HG03097 (cell line): Measurements from ENCODE around the gene ETS1.
A peak's percentile ranks its signal among the peaks of the same experiment; 100 is the strongest.

Source experiments
- ATAC-seq: cut with Tn5 transposase; IDR thresholded peaks from one replicate; pipeline ENCODE4 v1.9.1; 2021; ENCODE audit not compliant: unreplicated experiment, low FRiP score

The ETS1 gene, protein sequence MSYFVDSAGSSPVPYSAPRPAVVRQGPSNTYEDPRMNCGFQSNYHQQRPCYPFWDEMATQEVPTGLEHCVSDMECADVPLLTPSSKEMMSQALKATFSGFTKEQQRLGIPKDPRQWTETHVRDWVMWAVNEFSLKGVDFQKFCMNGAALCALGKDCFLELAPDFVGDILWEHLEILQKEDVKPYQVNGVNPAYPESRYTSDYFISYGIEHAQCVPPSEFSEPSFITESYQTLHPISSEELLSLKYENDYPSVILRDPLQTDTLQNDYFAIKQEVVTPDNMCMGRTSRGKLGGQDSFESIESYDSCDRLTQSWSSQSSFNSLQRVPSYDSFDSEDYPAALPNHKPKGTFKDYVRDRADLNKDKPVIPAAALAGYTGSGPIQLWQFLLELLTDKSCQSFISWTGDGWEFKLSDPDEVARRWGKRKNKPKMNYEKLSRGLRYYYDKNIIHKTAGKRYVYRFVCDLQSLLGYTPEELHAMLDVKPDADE

DNA sequence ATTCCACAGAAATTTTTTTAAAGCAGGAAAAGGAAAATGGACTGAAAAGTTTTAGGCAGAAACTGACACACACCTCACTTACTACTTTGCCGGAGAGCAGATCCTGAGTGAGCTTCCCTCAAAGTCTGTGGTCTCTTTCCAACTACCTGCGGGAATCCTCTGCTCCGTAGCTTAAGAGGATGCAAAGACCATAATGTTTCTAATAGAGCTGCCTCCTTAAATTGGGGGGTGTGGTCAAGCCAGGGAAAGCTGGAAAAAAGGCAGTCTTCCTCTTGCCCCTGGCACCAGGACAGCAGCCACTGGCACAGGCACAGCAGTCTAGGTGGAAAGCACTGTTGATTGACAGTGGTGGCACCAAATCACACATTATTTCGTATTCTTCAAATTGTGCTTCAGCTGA lies at the start of gene ETS1:
ETS1 (minus strand) TSS at position 144 of the 400 bp plus-strand sequence. CDS start 14,428 bp downstream, outside the sequence.
- ATAC-seq = no peak

DNA sequence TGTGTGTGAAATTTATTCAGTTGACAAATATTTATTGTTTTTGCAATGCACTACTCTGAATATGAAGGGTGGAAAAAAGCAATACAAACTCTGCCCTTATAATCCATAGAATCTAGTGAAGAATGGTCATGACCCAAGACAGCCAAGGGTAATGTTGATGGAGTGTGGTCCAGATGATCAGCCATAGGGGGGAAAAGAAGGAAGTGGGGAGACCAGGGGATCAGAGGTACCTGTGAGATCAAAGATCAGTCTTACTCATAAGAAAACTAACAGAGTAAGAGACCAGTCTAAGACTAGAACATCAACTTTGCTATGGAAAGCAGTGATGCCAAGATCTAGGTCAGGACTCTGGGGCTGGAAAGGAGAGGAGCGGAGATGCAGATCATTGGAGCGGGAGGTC lies 47.0 kb upstream of the ETS1 start:
- ATAC-seq = no peak

DNA sequence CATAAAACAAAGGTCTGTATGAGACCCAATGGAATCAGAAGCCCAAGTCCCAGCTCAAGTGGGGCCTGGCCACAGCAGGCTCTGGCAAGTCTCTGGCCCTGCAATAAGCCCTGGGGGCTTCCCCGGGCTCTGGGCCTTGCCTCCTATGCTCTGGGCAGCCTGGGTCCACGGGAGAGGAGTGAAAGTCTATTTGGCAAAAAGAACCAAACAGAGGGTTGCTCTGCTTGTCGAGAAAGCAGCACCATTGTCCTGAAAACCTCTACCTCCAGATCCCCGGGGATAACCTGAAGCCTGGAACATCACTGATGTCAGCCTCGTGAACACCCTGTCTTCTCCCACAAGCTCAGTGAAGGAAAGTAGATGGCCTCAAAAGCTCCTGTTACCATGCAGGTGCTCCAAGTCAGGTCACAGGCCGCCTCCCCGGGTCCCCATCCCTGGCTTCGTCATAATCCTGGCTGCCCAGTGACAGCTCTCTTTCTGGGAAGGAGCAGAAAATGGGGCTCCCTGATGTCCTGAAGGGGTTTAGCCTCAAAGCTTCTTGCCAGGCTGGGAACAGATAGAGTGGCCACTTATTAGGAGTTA lies 46.1 kb upstream of the ETS1 start:
- no peak for ATAC-seq

DNA sequence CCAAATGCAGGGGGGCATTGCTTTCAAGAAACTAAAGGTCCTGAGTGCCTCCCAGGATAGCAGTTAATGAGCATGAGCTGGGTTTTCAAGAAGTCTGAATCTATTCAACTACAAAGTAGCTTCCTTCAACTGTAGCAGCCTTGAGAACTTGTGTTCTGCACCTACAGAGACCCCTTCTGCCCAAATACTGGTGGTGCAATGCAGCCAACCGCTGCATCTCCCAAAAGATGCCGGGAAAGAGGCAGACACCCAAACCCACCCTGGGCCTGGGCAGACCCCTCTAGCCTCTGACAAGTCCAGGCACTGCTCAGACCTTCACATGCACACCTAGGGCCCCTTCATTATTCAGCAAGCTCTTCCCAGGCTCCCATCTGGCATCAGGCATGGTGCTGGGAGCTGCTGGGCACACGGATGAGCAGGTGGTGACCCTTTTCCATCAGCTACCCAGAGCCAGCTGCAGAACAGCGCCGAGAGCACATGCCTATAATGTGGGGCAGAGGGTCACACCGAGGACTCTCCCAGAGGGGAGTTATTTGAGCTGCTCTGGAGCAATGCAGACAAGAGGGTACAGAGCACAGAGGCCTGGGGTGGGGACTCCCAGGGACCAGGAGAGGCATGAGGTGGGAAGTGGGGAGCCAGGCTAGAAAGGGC lies 44.9 kb upstream of the ETS1 start:
- ATAC-seq = no peak

DNA sequence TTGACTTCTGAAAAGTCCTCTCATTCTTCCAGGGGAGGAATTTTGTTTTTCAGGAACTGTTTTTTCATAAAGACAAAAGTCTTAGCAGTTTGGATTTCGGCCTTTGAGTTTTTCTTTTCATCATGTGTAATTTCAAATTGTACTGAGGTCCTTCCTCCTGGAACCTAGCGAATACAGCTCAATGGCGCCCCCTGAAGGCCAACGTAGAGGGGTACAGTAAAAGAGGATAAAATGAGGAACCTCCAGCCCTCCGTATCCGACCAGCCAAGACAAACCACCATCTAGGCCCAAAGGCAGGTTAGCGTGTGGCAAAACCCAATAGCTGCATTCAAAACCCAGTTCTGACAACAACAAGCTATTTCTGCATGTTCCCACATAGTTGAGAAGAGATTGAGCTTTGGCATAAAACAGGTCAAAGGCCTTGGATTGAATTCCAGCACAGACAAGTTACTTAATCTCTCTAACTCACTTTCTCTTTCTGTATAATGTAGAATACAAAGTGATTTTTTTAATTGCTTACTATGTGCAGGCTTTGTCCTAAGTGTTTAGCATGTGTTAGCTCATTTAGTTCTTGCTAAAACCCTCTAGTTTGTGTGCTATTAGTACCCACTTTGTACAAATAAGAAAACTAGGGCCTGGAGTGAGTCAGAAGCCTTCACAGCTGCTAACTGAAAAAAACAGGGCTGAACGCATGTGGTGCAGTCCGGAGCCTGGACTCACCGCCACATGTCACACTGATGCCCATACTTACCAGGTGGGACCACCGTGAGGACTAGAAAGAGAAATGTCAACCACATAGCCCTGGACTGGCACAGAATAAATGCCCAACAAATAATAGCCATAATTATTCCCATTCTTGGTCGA lies 43.2 kb upstream of the ETS1 start:
- ATAC-seq = peak; percentile 42

DNA sequence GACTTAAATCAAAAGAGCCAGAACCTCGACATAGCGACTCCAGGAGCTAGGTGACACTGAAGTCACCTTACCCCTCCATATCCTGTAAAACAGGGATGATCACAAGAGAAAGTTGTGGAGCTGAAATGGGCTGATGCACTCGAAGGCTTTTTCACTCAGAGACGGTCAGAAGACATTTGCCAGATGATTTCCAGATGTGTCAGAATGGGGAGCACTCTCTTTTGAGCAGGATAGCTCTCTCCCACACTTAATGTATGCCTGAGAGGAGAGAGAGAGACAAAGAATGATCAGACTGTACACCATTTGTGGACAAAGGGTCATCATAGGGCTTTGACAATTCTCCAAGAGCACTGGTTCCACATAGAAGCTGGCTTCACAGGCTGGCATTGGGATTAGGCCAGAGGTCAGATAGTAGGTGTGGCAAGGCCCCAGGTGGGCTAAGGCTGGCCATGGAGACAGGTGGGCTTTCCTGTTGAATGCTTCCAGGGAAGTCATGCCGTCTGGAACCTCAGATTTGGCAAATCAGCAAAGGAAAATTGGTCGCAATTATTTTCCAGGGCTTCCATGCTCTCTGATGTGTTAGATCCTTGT lies 42.3 kb upstream of the ETS1 start:
- no peak for ATAC-seq

DNA sequence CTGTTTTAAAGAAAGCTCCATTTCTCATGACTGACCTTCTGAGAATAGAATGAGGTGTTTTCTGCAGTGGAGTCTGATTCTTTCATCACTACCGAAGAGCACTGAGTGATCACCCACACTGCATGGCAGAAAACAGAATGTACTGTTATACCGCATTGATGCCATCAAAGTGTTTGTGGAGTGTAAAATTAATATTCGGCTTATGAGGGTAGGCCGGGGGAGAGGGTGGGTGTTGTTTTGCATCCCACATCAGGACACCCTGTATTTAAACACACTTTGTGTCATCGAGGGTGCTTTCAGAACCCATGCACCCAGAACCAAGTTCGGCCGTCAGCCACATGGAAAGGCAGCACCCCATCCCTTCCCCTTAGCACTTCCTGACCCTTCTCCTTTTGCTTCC lies 41.3 kb upstream of the ETS1 start:
- peak; percentile 22 for ATAC-seq

DNA sequence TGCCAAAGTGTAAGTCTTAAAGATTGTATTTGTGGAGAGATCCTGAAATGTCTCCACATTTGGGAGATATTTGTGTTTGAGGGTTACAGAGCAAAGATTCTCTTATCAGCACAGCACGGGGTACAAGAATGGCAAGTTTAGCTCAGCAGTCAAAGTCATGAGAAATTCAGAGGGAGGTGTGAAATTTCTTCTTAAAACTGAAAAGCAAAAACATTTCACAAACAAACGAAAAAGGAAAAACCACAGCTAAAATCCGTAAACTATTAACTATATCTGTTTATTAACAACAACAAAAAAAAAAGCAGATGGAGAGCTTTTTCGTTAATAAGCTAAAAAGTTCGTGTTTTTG lies 40.9 kb upstream of the ETS1 start:
- peak; percentile 18 for ATAC-seq

DNA sequence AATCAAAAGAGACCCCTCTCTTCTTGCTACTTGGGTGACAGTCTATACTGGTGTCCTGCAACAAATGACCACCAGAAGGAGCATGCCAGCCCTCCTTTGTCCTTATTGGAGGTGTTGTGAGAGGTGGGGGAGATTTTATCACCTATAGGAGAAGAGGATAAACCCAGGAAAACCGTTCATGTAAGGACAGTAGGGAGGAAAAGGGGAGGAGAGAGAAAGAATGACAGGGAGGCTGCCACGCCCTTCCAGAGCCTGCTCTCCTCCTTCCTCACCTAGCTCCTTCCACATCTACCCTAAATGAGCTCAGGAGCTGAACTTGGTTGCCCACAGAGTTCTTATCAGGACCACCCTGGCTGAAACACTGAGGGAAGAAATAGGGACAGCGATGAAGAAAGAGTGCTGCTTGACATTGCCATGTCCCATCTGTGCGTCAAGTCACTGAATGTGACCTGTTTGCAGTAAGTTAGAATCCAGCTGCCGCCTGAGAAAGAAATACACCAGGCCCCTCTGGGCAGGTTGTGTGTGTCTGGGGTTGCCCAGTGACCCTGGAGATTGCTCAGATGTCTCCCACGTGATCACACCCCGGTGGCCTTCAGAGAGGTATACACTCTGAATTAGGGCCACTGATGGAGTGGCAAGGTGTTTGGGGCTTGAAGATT lies 40.4 kb upstream of the ETS1 start:
- peak; percentile 33 for ATAC-seq

DNA sequence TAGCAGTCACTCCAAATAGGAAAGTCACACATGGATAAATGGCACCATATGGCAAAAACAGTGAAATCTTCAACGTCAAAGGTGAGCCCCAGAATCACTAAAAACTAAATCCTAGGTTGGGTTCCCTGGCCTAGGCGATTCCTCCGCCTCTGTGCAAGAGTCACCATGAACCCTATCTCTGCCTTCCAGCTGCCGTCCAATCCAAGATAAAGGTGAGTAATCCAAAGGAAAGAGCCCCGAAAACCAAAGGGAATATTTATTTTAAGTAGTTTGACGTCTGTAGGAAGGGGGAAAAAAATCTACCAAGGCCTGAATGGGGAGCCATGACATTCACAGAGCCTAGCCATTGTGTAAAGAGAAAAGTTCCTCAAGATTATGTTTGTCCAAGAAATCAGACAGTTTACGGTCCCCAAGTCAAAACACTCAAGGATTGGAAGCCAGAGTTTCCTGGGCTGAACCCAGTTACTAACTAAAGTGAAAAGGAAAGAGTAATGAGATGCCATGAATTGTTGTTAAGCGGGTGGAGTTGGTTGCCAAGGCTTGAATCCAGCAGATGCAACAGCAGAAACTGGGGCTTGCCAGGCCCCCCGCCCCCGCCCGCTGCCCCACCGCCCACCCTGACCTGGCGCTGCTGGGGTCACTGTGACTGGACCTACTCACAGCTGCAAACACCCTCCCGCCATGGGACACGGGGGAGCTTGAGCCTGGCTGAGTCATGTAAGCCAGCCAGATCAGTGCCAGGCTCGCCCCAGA lies 39.7 kb upstream of the ETS1 start:
- ATAC-seq = no peak

DNA sequence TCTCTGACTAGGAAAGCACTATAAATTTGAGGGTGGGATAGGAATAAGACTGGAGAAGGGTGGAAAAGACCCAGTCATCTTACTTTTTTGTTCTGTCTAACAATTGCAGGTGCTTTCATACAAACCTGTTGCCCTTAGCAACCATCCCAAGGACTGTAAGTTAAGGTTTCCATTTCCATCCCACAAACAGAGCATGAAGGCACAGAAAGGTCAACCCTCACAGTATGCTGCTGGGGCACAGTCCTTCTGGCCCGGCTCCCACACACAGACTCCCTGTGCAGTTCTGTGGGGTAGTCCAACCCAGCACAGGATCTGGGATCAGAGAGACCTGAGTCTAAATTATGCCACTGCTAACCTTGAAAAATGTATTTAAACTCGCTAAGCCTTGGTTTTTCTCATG lies 38.4 kb upstream of the ETS1 start:
- ATAC-seq = no peak

DNA sequence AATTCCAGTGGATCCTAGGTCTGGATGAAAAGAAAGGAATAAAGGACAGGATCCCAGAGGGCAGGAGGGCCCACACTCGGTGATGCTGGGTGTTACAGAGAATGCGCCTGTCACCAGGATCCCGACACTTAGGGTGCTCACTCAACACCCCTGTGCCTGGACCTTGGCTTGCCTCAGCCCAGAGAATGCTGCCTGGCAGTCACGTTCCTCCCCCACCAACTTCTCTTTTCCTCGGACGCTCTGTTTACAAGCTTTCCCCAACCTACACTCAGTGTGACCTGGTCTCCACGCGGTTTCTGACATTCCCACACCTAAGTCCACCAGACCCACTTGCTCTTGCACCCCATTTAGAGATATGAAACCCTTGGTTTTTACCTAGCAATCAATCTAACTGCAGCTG lies 38.0 kb upstream of the ETS1 start:
- no peak for ATAC-seq

DNA sequence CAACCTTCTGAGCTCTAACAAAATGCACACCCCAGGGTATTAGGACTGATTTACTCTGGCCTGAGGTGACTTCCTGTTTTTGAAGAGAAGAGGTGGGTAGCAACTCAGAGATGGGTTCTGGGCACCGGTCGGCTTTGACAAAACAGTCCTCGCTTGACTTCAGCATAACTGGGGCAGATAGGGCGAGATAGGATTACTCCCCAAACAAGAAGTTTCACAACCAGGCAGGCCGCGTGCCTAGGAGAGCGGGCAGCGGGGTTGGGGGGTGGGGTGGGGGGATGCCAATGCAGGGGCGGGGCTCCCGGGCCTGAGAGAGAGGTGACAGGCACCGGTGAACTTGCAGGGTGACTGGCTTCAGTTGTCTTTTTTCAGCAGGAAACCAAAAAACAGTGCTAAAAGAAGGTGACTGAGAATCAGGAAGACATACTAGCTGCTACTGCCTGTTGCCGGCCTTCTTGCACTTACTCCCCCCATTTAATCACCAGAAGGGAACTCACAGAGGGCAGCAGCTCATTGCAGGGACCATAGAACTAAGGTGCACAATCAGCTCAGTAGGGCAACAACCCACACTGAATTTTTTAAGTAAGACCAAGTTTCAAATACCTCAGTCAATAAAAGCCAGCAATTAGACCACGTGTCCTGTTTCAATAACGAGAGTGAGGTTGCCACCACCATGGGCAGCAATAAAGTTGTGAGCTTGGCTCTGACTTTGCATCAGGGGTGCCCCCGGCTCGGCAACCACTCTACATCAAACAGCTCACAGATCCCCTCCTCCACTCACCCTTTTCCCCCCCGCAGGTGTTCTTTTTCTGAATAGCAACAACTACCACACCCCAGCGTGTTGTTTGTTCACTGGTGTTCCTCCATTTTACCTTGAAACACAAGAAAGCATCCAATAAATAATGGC lies 37.2 kb upstream of the ETS1 start:
- peak; percentile 49 for ATAC-seq

DNA sequence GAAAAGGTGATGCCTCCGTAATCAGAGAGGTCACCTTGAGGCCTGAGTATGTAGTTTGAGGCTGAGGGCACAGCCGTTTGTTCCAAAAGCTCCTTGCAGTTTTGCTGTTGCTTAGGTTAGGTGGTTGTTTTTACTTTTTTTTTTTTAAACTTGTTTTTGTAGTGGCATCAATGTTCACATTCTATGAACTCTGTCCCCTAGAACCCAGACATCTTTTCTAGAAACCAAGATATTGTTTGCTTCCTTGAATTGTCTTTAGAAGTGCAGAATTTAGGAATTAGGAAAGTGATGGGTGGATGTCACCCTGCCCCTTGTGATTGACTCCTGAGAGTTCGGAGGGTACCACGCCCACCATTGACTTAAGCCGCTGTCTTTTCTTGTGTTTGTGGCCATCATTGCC lies 35.7 kb upstream of the ETS1 start:
- ATAC-seq = no peak

DNA sequence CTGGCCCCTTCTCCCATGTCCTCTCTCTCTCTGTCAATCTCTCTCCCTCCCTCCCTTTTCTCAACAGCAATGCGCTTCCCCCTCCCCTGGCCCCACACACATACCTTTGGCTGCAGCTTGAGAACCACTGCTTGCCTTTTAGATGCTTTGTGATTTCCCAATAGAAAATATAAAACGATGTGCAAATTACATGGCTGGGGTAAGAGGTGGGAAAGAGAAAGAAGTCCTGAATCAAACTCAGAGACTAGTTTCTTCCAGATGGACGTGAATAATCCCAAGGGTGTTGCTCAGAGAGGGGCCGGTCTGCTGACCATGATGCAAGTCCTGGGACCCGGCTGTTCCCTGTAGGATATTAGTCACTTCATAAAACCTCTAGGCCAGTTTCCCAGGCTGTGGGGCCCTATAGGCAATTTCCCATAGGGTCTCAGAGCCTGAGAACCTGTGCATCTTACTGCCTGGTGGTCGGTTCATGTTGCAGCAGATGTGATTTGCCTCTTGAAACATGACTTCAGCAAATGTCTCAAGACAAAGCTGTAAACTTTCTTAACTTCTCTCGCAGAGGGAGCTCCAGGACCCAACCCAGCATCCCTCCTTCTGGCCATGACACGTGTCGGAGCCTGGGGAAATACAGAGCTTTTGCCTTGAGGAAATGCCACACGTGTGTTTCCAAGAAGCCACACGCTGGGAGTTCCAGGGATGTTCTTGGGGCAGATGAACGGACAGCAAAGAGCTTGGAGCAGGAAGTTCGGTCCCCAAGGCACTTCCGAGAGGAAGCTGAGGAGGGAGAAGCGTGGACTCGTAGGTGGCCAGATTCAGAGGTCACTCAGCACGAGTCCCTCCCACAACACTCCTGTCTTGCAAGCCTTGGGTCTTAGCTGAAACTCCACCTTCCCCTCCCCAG lies 34.5 kb upstream of the ETS1 start:
- ATAC-seq = no peak

DNA sequence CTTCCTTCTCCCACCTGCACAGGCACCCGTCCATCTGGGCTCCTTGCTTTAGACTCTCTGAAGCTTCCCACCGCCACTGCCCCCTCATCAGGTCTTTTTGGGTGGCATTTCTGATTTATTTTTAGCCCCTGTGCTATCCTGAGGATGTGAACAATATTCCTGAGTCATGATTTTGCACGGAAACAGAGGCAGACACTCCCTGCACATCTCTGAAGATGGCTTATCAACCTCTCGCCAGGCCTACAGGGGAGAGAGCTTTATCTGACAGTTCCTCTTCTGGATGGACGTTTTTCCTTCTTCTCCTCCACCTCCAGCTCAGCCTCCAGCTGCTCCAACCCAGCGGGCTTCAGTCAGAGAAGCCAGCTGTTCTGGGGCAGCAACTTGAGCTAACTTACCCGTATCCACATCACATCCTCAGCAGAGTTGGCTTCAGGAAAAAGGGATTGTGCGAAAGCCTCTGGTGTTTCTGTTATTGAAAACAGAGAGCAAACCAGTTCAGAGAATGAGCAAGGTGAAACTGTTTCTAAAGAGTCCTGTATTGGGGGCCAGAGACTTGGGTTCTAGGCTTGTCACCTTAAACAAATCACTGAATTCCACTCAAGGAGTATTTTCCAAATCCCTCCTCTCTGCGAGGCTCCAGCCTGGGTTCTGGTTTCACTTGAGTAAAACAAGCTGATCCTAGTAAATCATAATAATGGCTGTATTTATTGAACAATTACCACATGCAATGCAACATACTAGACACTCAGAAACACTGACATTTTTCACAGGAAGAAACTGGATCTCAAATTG lies 33.1 kb upstream of the ETS1 start:
- ATAC-seq = no peak
